Suprapubic skin (tissue), 4 donors: ENCODE measurements around the gene SUSD4. TPM values are rescaled to one million over a fixed set of nuclear protein-coding genes. Genes with fewer than 3 reads are reported as not detected.

Experiments used
- DNase-seq, 2 donors: peaks; one replicate each; pipeline ENCODE4 v3.0.0-alpha.2; 2019; ENCODE audit warnings: low spot score in 2 of 2
- H3K27ac ChIP-seq: fragments of 200-600 bp; sonication (generic); one replicate; pipeline ENCODE4 v1.5.1; 2019
- H3K27me3 ChIP-seq: fragments of 200-600 bp; sonication (generic); one replicate; pipeline ENCODE4 v1.5.1; 2019
- H3K36me3 ChIP-seq: fragments of 200-600 bp; sonication (generic); one replicate; pipeline ENCODE4 v1.5.1; 2019
- H3K4me1 ChIP-seq: fragments of 200-600 bp; sonication (generic); one replicate; pipeline ENCODE4 v1.5.1; 2019
- H3K4me3 ChIP-seq: fragments of 200-600 bp; sonication (generic); one replicate; pipeline ENCODE4 v1.5.1; 2019; ENCODE audit warnings: mild to moderate bottlenecking
- H3K9me3 ChIP-seq: fragments of 200-600 bp; sonication (generic); one replicate; pipeline ENCODE4 v1.5.1; 2019
- EP300 ChIP-seq: sonication (generic); formaldehyde crosslinking; IDR thresholded peaks from one replicate; pipeline ENCODE4 v1.6.1; 2017; ENCODE audit warnings: antibody characterized with exemption
- POLR2A ChIP-seq, 2 donors: fragments of 450-650 bp; IDR thresholded peaks; one replicate each; pipeline ENCODE4 v1.6.1; 2017; ENCODE audit warnings: antibody characterized with exemption in 2 of 2, mild to moderate bottlenecking in 2 of 2, moderate library complexity in 2 of 2
- POLR2AphosphoS5 ChIP-seq, 3 donors: sonication (generic); formaldehyde crosslinking; IDR thresholded peaks; one replicate each; pipeline ENCODE4 v1.6.1; 2017; ENCODE audit warnings: antibody characterized with exemption in 3 of 3
- WGBS: methylation state at CpG from one replicate; pipeline ENCODE4 v1.1.5; 2018; 5-methylcytosine and 5-hydroxymethylcytosine counted together
- total RNA-seq, 4 donors: library from RNA; depleted of rRNA; stranded (reverse); fragments of >200 nt; gene quantifications; one replicate each; pipeline ENCODE4 v1.1.0, GENCODE V29; 2016
- TF ChIP-seq, protein P1 (sequence below), 2 donors: fragments of 200-600 bp in 1 of 2; fragments of 450-650 bp in 1 of 2; sonication (generic) in 1 of 2; IDR thresholded peaks; one replicate each; pipeline ENCODE4 v1.5.1; 2016 to 2019; ENCODE audit warnings: antibody characterized with exemption in 2 of 2, mild to moderate bottlenecking in 1 of 2, moderate library complexity in 1 of 2

The SUSD4 gene
- total RNA-seq, 4 donors from 2014 or later = 3.3 to 11.3 (median 6.7) TPM

DNA sequence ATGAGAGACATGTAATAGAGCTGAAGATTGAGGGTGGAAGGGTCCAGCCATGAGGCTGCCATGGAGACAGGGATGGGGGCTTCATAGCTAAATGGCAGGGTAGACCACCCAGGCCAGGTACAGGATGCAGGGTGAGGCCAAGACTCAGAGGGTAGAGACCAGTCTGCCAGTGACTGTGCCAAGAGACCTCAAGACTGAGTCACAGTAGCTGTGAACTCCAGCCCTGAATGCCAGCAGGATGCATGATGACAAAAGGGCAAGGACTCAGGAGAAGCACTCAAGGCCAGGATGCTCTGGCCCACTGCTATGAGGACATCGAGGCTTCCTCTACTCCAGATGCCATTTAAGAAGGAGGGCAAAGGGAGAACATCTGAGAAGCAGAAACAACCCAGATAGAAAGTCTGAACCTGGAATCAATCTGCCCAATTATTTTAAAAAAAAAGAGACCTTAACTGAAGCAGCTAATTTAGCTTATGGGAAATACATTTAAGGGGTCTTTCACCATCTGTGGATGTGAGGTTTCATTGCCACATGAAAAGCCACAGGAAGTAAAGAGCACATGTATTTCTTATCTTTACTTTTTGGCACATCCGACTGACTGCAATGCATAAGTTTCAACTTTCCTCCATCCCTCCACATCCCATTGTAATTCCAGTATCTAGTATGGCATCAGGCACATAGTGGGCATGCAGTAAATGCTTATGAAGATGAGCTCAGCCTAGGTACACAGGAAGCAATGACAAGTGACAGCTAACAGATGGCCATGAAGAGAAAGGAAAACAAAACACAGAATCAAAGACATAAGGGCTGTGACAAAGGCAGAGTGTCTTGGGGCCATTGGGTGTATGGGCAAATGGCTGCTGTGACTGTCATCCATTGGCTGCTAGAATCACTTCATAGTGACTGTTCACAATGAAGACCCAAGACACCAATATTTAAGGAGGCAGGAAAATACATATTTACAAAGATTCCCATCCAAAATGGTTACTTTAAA, 40.2 kb downstream of the SUSD4 start:
- peaks cover 9% of the 10 kb centered on the region for H3K4me1 ChIP-seq
- WGBS = 48% methylated on average over 2 of the region's 2 CpGs
- DNase-seq = no peak
- H3K4me3 ChIP-seq = no peak overlapping the region
- H3K9me3 ChIP-seq = no peaks in the 10 kb centered on the region
- H3K27me3 ChIP-seq = no peaks in the 10 kb centered on the region
- TF ChIP-seq EP300 (no peak), POLR2AphosphoS5 (IDR thresholded peaks at IDR 0.05) (no peak), POLR2A (IDR thresholded peaks at IDR 0.05) (no peak)
- TF ChIP-seq, protein P1, sequence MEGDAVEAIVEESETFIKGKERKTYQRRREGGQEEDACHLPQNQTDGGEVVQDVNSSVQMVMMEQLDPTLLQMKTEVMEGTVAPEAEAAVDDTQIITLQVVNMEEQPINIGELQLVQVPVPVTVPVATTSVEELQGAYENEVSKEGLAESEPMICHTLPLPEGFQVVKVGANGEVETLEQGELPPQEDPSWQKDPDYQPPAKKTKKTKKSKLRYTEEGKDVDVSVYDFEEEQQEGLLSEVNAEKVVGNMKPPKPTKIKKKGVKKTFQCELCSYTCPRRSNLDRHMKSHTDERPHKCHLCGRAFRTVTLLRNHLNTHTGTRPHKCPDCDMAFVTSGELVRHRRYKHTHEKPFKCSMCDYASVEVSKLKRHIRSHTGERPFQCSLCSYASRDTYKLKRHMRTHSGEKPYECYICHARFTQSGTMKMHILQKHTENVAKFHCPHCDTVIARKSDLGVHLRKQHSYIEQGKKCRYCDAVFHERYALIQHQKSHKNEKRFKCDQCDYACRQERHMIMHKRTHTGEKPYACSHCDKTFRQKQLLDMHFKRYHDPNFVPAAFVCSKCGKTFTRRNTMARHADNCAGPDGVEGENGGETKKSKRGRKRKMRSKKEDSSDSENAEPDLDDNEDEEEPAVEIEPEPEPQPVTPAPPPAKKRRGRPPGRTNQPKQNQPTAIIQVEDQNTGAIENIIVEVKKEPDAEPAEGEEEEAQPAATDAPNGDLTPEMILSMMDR (IDR thresholded peaks at IDR 0.05) = no peak
- no peak overlapping the region for H3K27ac ChIP-seq
- no peaks in the 10 kb centered on the region for H3K36me3 ChIP-seq

DNA sequence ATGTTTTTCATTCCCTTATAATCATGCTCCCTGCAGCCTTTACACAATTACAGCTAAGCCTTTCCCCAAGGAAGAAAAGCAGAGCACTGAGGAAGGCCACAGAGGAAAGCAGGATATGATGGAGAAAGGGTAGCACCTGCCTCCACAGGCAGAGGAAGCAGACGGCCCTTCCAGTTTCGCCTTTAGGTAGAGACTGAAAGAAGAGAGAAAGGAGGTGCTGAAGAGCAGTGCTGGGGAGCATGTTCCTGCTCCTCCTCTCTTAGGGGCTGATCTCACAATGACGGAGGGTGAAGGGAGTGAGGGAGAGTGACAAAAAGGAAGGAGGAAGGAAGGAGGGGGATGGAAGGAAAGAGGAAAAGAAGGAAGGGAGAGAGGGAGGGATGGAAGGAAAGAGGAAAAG, 41.1 kb downstream of the SUSD4 start:
- WGBS = 67% methylated on average over 3 of the region's 3 CpGs
- H3K27ac ChIP-seq = no peak overlapping the region
- no peaks in the 10 kb centered on the region for H3K27me3 ChIP-seq
- H3K36me3 ChIP-seq = no peaks in the 10 kb centered on the region
- H3K9me3 ChIP-seq = no peaks in the 10 kb centered on the region
- no peak overlapping the region for H3K4me3 ChIP-seq
- DNase-seq = no peak
- no peak for TF ChIP-seq POLR2AphosphoS5 (IDR thresholded peaks at IDR 0.05)
- TF ChIP-seq, protein P1 (IDR thresholded peaks at IDR 0.05) = no peak
- TF ChIP-seq POLR2A (IDR thresholded peaks at IDR 0.05) = no peak
- no peak for TF ChIP-seq EP300
- H3K4me1 ChIP-seq = peaks cover 9% of the 10 kb centered on the region

DNA sequence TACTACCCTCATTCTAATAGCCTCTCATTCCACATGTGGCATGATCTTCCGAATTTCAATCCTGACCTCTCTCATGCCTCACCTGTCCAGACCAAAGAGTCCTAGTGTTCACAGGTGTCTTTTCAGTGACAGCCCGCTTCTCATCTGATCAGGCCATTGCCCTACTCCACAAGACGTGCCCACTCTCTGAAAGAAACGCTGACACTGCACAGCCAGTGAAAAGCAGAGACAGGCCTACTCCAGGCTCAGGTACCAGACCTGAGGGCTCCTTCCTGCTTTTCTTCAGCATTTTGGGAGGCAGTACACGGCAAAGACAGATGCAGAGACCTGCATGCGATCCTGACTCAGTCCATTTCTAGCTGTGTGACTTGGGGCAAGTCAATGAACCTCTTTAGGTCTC, 43.0 kb downstream of the SUSD4 start:
- Histone ChIP-seq H3K36me3 (no peaks in the 10 kb centered on the region), H3K9me3 (no peaks in the 10 kb centered on the region), H3K27me3 (no peaks in the 10 kb centered on the region), H3K4me1 (peaks cover 9% of the 10 kb centered on the region), H3K4me3 (no peak overlapping the region), H3K27ac (no peak overlapping the region)
- no peak for TF ChIP-seq POLR2AphosphoS5 (IDR thresholded peaks at IDR 0.05)
- WGBS = 81% methylated on average over 6 of the region's 6 CpGs
- DNase-seq = no peak

DNA sequence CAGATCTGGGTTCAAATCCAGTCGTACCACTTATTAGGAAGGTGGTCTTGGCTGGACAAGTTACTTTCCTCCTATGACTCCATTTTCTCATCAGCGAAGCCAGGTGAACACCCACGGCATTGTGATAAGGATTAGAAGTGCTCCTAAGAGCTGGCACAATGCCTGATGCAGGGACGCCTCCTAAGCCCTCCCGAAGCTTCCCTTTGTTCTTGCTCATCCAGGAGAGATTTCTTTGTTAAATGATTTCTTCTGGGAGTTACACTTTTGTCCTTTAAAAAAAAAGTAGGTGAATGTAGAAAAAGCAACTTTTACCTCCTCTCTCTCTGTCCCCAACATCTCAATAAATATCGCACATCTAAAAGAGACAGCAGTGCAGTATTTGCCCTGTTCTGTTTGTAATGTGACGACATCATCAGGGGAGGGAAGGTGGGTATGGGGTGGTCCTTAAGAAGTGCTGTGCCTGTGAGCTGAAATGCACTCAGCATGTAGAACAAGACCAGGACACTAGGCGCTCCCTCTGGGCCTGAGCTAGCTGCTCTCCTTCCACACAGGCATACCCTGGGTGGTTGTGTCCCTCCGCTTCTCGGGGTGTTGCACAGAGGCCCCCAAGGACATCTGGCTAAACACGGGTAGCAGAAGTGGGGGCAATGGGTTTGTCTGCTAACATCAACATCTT, 43.9 kb downstream of the SUSD4 start:
- Histone ChIP-seq H3K27ac (peak overlapping the region; percentile 51), H3K4me3 (no peak overlapping the region), H3K27me3 (no peaks in the 10 kb centered on the region), H3K4me1 (peaks cover 9% of the 10 kb centered on the region), H3K36me3 (no peaks in the 10 kb centered on the region), H3K9me3 (no peaks in the 10 kb centered on the region)
- no peak for DNase-seq
- TF ChIP-seq EP300 = no peak
- TF ChIP-seq, protein P1 (IDR thresholded peaks at IDR 0.05) = no peak
- TF ChIP-seq POLR2A (IDR thresholded peaks at IDR 0.05) = no peak
- TF ChIP-seq POLR2AphosphoS5 (IDR thresholded peaks at IDR 0.05) = no peak
- 68% methylated on average over 11 of the region's 11 CpGs for WGBS

DNA sequence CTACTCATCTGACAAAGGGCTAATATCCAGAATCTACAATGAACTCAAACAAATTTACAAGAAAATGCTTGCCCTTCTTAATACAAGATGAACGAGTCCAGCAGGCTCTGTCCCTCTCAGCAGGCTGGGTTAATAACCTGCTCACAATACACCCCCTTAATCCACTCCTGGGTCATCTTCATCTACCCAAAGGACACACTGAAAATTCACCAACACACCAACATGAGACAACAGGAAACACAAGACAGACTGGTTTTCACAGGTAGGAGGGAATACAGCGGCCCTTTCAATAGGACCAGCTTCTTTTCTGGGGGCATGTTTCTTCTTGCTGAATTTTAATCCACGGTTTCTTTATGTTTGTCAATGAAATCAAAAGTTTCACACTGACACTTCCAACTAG, 44.6 kb downstream of the SUSD4 start:
- H3K9me3 ChIP-seq = no peaks in the 10 kb centered on the region
- TF ChIP-seq POLR2A (IDR thresholded peaks at IDR 0.05) (no peak), EP300 (no peak), POLR2AphosphoS5 (IDR thresholded peaks at IDR 0.05) (no peak)
- TF ChIP-seq, protein P1 (IDR thresholded peaks at IDR 0.05) = no peak
- WGBS = 41% methylated on average over 3 of the region's 3 CpGs
- no peaks in the 10 kb centered on the region for H3K36me3 ChIP-seq
- no peaks in the 10 kb centered on the region for H3K27me3 ChIP-seq
- no peak for DNase-seq
- peaks cover 9% of the 10 kb centered on the region for H3K4me1 ChIP-seq
- no peak overlapping the region for H3K4me3 ChIP-seq
- peak overlapping the region; percentile 51 for H3K27ac ChIP-seq
